Lung (tissue), 12 donors: ENCODE results near the gene RBBP9. TPM values are rescaled to one million over a fixed set of nuclear protein-coding genes. Genes with fewer than 3 reads are reported as not detected.

Experiments used
- ATAC-seq: fragments of 200-7000 bp; cut with Tn5 transposase; one replicate; pipeline ENCODE4 v1.9.1; 2020; ENCODE audit warnings: moderate number of reproducible peaks; ENCODE audit not compliant: insufficient read depth, low FRiP score
- DNase-seq, 3 donors: peaks; one replicate each; pipeline ENCODE4 v3.0.0-alpha.2; 2013 to 2017
- H3K27ac ChIP-seq, 2 donors: one replicate each; pipeline ENCODE4 v1.5.1; 2013; ENCODE audit warnings: mild to moderate bottlenecking in 2 of 2, moderate library complexity in 2 of 2, control low read depth in 1 of 2, inconsistent platforms in 1 of 2, low read depth in 1 of 2, low read length in 1 of 2
- H3K27me3 ChIP-seq, 3 donors: one replicate each; pipeline ENCODE4 v1.5.1; 2013; ENCODE audit warnings: low read length in 2 of 3; ENCODE audit not compliant: control insufficient read depth in 3 of 3, insufficient read depth in 3 of 3
- H3K36me3 ChIP-seq, 4 donors: one replicate each; pipeline ENCODE4 v1.5.1; 2013; ENCODE audit warnings: low read length in 4 of 4, mild to moderate bottlenecking in 1 of 4, moderate library complexity in 1 of 4; ENCODE audit not compliant: control insufficient read depth in 4 of 4, insufficient read depth in 4 of 4
- H3K4me1 ChIP-seq, 5 donors: one replicate each; pipeline ENCODE4 v1.5.1; 2013; ENCODE audit warnings: low read length in 5 of 5, mild to moderate bottlenecking in 2 of 5, moderate library complexity in 1 of 5; ENCODE audit not compliant: control insufficient read depth in 5 of 5, insufficient read depth in 5 of 5
- H3K4me3 ChIP-seq: one replicate; pipeline ENCODE4 v1.5.1; 2013; ENCODE audit warnings: mild to moderate bottlenecking, control low read depth, moderate library complexity
- H3K9ac ChIP-seq, 2 donors: one replicate each; pipeline ENCODE4 v1.5.1; 2013; ENCODE audit warnings: low read length in 2 of 2, control low read depth in 1 of 2; ENCODE audit not compliant: insufficient read depth in 1 of 2
- H3K9me3 ChIP-seq, 4 donors: one replicate each; pipeline ENCODE4 v1.5.1; 2013; ENCODE audit warnings: low read length in 3 of 4, mild to moderate bottlenecking in 1 of 4, moderate library complexity in 1 of 4; ENCODE audit not compliant: control insufficient read depth in 4 of 4, insufficient read depth in 3 of 4
- WGBS, 2 donors: extraction: QIAGEN DNeasy Blood & Tissue Kit; methylation state at CpG; one replicate each; pipeline ENCODE4 v1.1.7; 2013; 5-methylcytosine and 5-hydroxymethylcytosine counted together
- polyA plus RNA-seq, 2 donors: library from polyadenylated mRNA; stranded (reverse); fragments of 200-250 nt; gene quantifications; one replicate each; pipeline ENCODE4 v1.2.1, GENCODE V29; 2013
- total RNA-seq, 2 donors: library from RNA; depleted of rRNA in 1 of 2; stranded (reverse); fragments of >200 nt in 1 of 2; gene quantifications; one replicate each; pipeline ENCODE4 v1.2.1, GENCODE V29; 2014 to 2021
- TF ChIP-seq, protein P1 (sequence below): IDR thresholded peaks from 2 replicates; pipeline ENCODE4 v1.5.1; 2012; ENCODE audit warnings: mild to moderate bottlenecking; ENCODE audit errors: control extremely low read depth, extremely low read depth
- donor health status: control.
- donor health status: control.
- donor health status: Bipolar disorder and iron deficiency.
- donor health status: healthy.
- donor health status: DM: yes; HTN: yes; CAD: no.

The RBBP9 gene
- total and polyA plus RNA-seq, 4 donors: 6.3 to 19.3 (median 10.3) TPM

DNA sequence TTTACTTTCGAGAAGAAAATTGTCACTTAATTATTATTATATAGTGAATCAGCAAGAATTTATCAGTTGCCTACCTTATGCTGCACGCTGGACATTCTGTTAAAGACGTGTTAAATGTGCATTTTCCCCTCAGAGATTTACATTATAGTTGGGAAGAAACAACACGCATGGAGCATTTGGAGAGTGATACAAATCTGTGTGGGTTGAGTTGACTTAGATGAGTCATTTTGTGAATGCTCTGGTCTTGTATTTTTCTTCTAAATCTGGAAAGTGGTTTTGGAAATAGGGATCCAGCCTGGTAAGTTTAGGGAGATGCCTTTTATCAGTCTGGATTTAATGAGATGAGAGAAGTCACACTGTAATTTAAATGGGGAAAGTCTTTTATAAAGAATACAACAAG, 46.2 kb upstream of the RBBP9 start:
- WGBS, 2 donors: 95 to 96% methylated on average over 4 of the region's 4 CpGs
- TF ChIP-seq, protein P1, sequence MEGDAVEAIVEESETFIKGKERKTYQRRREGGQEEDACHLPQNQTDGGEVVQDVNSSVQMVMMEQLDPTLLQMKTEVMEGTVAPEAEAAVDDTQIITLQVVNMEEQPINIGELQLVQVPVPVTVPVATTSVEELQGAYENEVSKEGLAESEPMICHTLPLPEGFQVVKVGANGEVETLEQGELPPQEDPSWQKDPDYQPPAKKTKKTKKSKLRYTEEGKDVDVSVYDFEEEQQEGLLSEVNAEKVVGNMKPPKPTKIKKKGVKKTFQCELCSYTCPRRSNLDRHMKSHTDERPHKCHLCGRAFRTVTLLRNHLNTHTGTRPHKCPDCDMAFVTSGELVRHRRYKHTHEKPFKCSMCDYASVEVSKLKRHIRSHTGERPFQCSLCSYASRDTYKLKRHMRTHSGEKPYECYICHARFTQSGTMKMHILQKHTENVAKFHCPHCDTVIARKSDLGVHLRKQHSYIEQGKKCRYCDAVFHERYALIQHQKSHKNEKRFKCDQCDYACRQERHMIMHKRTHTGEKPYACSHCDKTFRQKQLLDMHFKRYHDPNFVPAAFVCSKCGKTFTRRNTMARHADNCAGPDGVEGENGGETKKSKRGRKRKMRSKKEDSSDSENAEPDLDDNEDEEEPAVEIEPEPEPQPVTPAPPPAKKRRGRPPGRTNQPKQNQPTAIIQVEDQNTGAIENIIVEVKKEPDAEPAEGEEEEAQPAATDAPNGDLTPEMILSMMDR: no peak
- peaks cover 7 to 36% (median 34%) of the 10 kb centered on the region in 4 donors for H3K36me3 ChIP-seq
- DNase-seq (no peak), ATAC-seq (no peak)
- no peaks in the 10 kb centered on the region for H3K9me3 ChIP-seq
- no peak overlapping the region for H3K4me3 ChIP-seq
- no peaks in the 10 kb centered on the region for H3K27me3 ChIP-seq
- H3K27ac ChIP-seq: no peak overlapping the region
- no peak overlapping the region for H3K9ac ChIP-seq
- no peaks in the 10 kb centered on the region for H3K4me1 ChIP-seq

DNA sequence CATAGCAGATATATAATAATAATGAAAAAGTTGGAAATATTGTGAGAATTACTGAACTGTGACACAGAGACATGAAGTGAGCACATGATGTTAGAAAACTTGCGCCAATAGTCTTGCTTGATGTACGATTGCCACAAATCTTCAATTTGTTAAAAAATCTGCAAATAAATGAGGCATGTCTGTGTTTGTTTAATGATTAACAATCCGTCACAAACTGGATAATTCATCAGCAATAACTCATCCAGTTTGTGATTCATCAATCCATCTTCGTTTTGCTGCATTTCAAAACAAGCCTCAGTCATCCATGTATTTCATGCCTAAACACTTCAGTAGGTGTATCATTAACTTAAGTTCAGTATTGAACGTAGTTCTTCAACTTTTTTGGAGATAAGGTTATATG, 44.7 kb upstream of the RBBP9 start:
- no peaks in the 10 kb centered on the region for H3K4me1 ChIP-seq
- TF ChIP-seq, protein P1: no peak
- H3K36me3 ChIP-seq: peaks cover 9 to 34% (median 28%) of the 10 kb centered on the region in 4 donors
- no peak overlapping the region for H3K4me3 ChIP-seq
- no peak overlapping the region for H3K27ac ChIP-seq
- 82 to 93% methylated on average over 5 of the region's 5 CpGs for WGBS, 2 donors
- DNase-seq (no peak), ATAC-seq (no peak)
- H3K27me3 ChIP-seq: no peaks in the 10 kb centered on the region
- H3K9ac ChIP-seq: no peak overlapping the region
- H3K9me3 ChIP-seq: no peaks in the 10 kb centered on the region

DNA sequence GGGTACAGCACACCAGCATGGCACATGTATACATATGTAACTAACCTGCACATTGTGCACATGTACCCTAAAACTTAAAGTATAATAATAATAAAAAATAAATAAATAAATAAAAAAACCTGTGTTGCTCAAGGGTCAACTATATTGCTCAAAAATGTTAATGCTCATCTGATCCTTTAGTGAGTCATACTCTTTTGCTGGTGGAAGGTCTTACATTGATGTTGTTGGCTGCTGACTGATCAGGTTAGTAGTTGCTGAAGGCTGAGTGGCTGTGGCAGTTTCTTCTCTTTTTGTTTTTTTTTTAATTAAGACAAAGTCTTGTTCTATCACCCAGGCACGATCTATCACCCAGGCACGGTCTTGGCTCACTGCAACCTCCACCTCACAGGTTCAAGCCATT, 40.6 kb upstream of the RBBP9 start:
- ATAC-seq (no peak), DNase-seq (no peak)
- 98 to 100% methylated on average over 2 of the region's 2 CpGs for WGBS, 2 donors
- Histone ChIP-seq H3K36me3 (peaks cover 16 to 35% (median 28%) of the 10 kb centered on the region in 4 donors), H3K4me1 (no peaks in the 10 kb centered on the region), H3K27me3 (no peaks in the 10 kb centered on the region), H3K9me3 (no peaks in the 10 kb centered on the region), H3K9ac (no peak overlapping the region), H3K4me3 (no peak overlapping the region), H3K27ac (no peak overlapping the region)
- TF ChIP-seq, protein P1: no peak

DNA sequence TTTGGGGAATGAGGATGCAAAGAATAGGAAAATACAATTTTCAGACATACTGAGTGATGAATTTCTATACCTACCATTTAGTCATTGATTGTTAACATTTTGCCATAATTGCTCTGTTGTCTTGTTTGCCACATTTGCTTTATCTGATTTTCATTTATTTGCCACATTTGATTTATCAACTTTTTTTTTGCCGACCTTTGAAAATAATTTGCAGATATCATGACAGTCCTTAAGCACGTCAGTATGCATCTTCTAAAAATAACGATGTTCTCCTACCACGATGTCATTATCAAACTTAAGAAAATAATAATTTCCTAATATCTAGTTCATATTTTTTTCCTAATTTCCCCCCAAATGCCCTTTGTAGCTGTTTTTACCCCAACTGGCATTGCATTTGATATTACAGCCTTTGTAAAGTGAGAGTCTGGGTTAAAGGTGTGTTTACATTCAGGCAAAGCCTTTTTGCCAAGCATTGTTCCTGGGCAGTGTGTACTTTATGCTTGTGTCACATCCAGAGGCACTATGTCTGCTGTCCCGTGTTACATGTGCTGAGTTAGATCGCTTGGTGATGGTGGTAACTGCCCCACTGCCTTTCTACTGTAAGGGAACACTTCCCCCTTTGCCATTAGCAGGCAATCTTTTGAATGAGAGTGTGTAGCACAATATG, 37.1 kb upstream of the RBBP9 start:
- no peak overlapping the region for H3K9ac ChIP-seq
- H3K4me3 ChIP-seq: no peak overlapping the region
- no peaks in the 10 kb centered on the region for H3K27me3 ChIP-seq
- H3K27ac ChIP-seq: no peak overlapping the region
- H3K36me3 ChIP-seq: peaks cover 31 to 46% (median 39%) of the 10 kb centered on the region in 4 donors
- no peaks in the 10 kb centered on the region for H3K9me3 ChIP-seq
- no peaks in the 10 kb centered on the region for H3K4me1 ChIP-seq
- TF ChIP-seq, protein P1: no peak
- DNase-seq (no peak), ATAC-seq (no peak)
- WGBS, 2 donors: 82 to 84% methylated on average over 6 of the region's 6 CpGs
